Activated T-cell treated with anti-CD3 and anti-CD28 coated beads for 24 hours (primary cell): ENCODE data around the gene ICAM3.
"Not testable (repeated sequence)": the region's sequence is repeated elsewhere in the genome, so short reads cannot be mapped to it uniquely, and the experiment has no call there.

Experiments used
- DNase-seq: peaks from one replicate; pipeline ENCODE4 v3.0.0-alpha.2; 2020; ENCODE audit warnings: low read depth

The ICAM3 gene

DNA sequence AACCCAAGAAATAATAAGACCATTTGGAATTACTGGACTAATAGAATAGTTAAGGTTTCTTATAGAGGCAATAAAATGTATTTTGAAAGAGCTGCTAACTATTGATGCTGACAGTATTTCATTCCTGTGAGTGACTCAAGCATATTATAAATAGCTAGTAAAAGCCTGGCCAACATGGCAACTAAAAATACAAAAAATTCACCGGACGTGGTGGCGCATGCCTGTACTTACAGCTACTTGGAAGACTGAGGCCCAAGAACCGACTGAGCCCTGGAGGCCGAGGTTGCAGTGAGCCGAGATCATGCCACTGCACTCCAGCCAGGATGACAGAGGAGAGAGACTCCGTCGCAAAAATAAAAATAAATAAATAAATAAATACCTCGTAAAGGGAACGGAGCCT is 5.4 kb upstream of the ICAM3 start:
- no peak for DNase-seq

DNA sequence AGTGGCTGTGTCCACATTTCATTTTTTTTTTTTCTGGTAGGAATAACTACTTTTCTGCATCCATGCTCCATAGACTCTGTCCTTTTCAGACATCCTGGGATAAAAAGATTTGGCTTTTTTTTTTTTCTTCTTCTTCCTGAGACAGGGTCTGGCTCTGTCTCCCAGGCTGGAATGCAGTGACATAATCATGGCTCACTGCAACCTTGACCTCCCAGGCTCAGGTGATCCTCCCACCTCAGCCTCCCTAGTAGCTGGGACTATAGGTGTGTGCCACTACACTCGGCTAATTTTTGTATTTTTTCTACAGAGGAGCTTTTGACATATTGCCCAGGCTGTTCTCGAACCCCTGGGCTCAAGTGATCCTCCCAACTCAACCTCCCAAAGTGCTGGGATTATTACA is 4.1 kb upstream of the ICAM3 start:
- no peak for DNase-seq

DNA sequence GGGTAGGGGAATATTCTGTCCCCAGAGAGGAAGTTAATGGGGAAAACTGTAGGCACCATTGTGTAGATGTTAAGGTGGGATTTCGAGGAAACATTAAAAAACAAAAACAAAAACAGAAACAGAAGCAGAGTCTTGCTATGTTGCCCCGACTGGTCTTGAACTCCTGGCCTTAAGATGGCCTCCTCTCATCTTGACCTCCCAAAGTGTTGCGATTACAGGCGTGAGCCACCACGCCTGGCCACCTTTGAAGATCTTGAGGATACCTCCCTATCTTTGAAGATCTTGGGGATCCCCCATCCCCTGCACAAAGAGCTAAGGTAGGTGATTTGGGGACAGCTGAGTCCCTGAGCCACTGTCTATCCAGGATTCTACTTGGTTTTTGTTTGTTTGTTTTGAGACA is 553 bp upstream of the ICAM3 start:
- no peak for DNase-seq

DNA sequence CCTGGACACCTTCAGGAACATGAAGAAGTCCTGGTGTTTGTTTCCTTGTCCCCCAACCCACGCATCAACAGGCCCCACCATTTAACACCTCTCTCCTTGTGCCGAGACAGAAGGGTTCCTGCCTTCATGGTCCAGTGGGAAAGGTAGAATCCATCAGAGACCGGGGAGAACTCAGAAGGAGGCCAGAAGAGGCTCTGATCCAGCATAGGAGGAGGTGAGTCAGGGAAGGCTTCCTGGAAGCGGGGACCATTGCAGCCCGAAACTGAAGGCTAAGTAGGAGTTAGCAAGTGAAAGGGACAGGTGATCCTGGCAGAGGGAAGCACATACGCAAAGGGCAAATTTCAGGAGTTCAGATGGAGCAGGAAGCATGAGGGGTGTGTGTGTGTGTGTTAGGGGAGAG is 484 bp downstream of the ICAM3 start:
- no peak for DNase-seq

DNA sequence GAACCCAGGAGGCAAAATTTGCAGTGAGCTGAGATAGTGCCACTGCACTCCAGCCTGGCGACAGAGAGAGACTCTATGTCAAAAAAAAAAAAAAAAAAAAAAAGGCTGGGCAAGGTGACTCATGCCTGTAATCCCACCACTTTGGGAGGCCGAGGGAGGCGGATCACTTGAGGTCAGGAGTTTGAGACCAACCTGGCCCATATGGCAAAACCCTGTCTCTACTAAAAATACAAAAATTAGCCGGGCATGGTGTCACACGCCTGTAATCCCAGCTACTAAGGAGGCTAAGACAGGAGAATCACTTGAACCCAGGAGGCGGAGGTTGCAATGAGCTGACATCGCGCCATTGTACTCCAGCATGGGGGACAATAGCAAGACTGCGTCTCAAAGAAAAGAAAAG is 2.7 kb downstream of the ICAM3 start:
- not testable (repeated sequence) for DNase-seq

DNA sequence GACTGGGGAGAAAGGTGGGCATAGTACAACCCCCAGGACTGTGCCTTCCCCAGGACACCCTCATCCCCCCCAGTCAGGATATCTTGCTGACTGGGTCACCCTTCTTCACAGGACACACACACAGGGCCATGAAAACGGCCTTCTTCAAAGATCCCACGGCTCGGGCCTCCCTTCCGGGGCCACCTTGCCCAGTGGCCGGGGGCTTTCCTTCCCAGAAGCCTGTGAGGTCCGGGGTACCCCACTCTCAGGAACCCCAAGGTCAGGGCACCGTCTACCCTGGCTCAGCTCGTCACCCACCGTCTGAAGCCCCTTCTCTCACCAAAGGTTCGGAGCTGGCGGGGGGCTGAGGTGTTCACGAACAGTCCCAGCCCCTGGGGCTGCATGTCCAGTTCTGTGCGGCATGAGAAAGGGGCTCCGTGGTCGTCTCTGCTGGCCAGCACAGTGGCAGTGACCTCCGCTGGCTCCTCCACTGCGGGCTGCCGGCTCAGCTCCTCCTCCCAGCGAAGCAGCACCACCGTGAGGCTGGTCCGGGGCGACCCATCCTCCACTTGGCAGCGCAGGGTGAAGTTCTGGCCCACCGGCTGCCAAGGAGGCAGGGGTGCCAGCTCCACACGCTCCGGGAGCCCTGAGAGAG is 4.0 kb downstream of the ICAM3 start:
- DNase-seq, result no peak

DNA sequence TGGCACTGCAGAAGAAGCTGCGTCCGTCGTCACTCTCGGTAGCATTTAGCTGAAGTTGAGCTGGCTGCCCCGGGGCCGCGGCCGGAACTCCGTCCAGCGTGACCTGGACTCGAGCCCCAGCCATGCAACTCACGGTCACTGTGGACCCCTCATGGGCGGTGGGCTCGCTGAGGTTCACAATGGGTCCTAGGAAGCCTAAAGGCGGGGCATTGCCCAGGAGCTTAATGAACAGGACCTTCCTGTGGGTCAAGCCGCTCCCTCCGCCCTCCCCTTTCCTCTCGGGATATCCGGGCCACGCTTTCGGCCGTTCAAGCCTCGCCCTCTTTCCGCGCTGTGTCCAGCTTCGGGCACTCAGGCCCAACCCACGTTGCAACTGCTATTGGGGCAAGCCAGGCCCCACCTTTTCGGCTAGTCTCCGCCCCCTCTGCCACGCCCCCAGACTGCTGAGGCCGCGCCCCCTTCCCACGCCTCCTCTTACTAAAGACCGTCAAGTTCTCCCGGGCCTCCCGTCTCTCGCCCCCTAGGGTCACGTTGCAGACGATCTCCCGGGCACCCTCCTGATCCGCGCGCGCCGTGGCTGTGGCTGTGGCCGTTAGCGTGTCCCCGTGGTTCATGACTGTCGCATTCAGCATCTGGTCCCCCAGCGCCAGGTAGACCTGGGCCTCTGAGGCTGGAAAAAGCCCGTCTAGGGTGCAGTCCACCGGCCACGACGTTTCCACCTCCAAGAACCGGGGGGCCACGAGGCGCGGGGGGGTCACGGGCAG is 4.7 kb downstream of the ICAM3 start:
- DNase-seq, result peak; percentile 41

DNA sequence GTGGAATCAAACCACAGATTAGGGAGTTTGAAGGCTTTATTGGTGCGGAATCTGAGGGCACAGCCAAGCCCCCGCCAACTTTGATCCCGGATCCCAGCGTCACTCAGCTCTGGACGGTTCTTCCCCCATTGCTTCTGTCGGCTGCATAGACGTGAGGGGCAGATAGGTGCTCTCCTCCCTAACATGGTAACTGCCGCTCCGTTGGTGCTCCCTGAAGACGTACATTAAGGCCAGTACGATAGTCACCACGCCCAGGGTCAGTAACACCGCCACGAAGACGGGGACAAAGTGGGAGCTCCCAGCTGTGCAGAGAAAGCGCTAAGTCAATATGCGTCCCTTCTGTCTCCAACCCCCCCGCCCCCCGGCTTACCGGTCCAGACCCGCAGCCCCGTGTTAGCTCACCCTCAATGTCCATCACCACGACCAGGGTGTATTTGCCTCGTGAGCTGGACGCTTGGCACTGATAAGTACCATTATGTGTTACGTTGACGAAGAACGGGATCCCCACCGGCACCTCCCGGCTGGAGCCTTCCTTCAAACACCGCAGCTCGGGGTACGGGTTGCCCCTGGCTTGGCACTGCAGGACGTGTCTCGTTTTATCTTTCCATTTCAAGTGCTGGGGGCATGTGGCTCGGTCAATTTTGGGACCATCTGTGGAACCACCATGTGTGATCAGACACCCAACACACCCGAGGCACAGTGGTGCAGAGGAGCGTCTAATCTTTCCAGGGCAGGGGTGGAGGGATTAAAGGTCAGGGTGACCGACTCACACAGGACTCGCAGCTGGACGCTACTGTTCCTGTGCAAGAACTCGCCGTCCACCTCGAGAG is 5.5 kb downstream of the ICAM3 start:
- DNase-seq, result no peak

DNA sequence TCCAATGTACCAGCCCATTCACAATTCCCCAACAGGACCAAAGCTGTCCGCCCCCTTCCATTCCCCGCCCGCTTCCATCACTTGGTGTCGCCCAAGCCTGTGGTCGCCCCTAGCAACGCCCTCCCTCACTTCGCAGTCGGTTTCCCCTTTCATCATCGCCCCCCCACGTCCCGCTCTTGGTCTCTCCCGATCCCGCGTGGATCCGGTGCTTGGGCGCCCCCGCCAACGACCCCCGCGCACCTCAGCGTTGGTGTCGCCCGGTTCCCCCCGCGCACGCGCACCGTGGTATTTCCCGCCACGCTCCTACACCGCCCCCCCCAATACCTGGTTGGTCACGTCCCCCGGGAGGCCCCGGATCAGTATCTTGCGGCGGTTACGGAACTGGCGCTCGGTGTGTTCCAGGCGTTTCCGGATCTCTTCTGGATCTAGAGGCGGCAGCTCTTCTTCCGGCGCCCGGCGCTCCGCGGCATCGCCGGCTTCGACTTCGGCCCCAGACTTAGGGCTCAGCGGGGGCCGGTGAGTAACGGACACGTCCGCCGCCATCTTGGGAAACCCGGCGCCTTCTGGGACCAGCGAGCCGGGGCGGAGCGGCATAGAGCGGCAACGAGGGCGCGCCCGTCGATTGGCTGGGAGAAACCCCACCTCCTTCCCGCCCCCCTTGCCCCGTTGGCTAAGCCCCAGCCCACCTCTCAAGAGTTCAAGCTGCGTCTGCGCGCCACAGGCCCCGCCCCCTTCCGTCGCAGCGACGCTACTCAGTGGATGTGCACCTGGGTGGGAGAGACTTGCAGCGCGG is 6.3 kb downstream of the ICAM3 start, which contains the start of gene RAVER1:
RAVER1 (minus strand) TSS at position 565 of the 793 bp plus-strand sequence; CDS start at position 543, 22 bp downstream.
- DNase-seq, result peak; percentile 97

DNA sequence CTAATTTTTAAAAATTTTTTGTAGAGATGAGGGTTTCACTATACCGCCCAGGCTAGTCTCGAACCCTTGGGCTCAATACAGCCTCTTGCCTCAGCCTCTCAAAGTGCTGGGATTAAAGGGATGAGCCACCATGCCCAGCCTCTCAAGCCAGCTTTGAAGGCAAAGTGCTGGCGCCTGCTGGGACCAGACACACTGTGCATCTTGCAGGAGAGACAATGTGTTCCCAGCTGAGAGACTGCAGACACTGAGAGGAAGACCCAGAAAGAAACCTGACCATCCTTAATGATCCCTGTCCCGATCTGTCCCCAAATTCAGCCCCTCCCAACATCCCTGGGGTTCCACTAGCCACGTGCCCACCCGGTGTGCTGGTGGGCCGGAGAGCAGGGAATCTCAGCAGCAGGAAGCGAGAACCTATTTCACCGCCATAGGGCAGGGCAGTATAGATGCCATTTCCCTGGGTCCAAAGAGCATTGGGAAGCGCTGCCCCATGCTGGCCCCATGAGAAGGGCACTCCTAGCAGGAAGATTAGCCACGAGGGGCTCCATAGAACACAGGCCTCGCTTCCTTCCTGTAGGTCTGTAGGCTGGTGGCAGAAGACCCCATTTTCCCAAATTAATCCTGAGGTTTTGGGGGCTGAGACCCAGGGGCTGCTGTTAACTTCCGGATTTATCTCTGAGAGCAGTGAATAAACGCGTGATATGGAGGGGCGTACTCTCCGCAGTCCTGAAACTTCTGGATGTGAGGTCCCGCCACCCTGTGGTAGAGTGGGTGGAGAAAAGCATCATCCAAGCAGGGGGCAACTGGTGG is 7.1 kb downstream of the ICAM3 start:
- DNase-seq, result no peak

DNA sequence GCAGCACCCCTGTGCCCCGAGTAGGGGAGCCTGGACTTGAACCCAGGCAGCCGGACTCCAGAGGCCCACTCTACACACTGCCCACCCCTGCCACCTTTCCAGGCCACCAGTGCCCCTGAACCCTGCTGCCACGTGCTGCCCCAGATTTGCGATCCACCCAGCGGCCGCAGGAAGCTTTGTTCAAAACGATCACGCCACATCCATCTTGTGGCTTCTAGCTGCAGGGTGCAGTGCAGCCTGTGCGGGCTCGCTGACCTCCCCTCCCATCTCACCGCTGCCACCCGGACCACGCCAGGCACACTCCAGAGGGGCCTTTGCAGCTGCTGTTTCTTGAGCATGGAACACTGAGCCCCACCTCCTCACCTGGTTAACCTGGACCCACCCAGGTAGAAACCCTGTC is 9.9 kb downstream of the ICAM3 start:
- DNase-seq, result no peak

DNA sequence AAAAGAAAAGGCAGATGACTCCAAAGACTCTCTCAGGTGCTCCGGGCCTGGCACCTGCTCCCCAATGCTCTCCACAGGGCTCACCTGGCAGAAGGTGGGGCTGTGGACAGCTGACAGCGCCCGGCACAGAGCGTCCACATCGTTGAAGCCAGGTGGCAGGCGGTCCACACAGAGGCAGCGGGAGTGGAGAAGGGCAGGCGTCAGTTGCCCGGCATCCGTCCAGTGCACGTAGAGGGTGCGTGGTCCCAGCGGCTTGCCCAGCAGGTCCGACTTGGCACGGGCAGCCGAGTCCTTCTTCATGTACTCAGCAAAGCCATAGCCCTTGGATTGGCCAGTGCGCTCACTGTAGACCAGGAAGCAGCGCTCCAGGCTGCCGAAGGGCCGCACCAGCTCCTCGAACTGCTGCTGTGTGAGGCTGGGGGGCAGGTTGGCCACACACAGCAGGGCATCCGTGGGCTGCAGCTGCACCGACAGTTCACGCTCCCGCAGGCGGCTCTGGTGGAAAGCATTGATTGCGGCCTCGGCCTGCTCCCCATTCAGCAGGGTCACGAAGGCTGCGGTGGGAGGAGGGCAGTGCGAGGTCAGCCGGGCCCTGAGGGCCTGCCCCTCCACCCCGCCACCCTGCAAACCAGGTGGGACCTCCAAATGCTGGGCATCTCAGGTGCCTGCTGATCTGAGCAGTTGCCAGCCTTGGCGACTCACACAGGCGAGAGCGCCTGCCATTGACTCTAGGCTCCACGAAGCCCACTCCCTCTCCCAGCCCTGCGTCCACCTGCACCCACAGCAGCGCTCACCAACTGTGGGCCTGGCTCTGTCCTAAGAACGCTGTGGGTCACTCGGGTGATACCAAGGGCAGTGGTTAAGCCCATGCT is 10.6 kb downstream of the ICAM3 start:
- DNase-seq, result no peak

DNA sequence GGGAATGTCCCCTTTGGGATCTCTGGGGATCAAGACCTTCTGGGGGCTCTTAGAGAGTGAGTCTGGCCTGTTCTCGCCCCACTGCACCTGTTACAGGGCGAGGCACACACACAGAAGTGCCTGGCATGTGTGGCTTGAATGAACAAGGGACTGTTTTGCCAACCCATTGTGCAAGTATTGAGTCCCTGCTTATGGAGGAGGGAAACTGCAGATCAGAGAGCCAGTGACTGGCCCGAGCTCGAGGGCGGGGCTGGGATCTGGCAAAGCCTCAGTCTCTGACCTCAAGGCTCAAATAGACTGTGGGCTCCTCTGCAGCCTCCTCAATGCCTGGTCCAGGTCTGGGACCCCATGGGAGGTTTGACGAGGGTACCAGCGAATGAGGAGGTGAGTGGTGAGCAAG is 11.6 kb downstream of the ICAM3 start:
- DNase-seq, result no peak

DNA sequence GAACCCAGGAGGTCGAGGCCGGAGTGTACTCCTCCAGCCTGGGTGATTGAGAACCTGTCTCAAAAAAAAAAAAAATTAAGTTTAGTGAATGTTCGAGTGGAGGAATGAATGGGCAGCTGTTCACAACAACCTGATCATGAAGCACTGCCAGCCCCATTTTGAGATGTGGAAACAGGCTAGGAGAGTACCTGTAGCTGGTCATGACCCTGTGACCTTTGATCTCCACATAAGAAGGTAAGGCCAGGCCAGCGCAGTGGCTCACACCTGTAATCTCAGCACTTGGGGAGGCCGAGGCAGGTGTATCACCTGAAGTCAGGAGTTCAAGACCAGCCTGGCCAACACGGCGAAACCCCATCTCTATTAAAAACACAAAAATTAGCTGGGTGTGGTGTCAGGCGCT is 13.7 kb downstream of the ICAM3 start:
- no peak for DNase-seq

DNA sequence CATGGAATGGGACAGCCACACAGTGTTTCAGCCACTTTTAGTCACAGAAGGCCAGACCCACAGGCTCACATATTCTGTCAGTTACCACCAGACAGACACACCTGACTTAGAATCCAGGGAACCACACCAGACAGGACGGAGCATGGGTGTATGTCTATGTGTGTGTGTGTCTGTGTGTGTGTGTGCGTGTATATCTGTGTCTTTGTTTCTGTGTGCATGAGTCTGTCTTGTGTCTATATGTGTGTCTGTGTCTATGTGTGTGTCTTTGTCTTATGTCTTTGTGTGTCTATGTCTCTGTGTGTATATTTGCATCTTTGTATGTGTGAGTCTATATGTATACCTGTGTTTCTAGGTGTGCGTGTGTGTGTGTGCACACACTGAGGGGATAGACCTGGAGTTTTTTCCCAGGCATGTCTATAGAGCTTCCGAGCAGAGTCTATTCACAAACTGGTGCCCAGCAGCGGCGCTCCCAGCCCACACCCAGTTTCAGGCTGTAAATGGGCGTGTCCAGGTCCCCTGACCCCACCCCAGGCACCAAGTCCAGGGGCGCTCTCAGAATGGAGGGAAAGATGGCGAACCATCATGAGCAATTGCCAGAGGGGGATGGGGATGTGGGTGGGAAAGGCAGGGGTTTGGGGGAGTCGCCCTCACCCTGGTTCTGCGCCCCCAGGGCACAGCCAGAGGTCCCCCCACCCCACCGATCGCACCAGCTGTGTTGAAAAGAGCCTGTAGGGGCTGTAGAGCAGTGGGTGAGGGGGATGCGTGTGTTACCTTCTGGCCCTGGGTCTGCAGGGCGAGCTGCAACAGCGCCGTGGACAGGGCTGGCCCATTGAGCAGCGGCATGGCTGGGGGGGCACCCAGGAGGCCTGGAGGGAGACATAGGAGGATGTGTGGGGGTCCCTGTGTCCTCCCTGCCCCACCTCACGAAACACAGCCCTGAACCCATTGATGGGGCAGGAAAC is 17.3 kb downstream of the ICAM3 start:
- no peak for DNase-seq

DNA sequence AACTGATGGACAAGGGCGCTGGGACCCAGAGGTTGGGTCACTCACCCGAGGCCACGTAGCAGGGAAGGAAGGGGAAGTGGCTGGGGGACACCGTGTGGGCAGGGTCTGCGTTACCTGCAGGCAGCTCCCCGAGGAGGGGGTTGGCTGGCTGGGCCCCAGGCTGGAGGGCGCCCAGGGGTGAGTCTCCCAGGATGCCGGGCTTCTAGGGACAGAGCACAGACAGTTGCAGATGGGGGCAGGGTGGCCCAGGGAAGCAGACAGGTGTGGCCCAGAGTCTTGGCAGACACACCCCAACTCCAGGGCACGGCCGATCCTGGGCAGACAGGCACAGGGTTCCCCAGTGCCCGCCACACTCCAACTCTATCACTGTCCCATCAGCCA is 18.0 kb downstream of the ICAM3 start:
- DNase-seq, result no peak

DNA sequence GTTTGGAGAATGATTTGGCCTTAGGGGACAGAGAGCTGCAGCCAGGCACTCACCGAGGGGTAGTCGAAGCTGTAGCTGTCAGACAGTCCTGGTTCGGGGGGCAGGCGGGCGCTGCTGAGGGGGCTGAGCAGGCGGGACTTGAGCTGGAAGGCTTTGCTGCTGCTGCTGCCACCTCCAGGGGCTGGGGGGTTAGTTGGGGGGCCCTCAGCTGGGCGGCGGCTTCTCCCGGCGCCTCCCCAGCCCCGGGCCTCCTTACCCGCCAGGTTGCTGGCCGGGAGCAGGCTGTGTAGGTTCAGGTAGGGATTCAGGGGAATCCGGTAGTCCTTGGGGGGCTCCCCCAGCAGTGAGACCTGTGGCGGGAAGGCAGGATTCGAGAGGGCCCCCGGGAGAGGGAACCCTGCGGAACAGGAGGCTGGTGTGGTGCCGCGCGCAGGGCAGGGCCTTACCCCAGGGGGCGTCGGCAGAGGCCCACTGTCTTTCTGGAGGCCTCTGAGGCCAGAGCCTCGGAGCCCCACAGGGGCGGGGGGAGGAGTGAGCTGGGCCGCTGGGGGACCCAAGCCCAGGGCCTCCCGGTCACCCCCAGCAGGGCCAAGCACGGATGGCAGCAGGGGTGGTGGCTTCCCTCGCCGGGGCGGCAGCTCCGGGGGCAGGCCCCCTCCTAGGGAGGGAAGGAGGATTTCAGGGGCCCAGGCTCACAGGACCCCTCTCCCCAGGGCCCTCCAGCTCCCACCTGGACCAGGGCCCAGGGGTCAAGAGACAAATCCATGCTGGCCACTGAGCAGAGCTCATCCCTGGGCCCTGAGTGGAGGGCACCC is 18.6 kb downstream of the ICAM3 start:
- DNase-seq, result no peak
